ENCODE data around the gene PRKCE. TPM values are rescaled to one million over a fixed set of nuclear protein-coding genes. Genes with fewer than 3 reads are reported as not detected.

Gene PRKCE
- total and polyA plus RNA-seq, 2 of the 8 experiments (the other 6 are each of a cell fraction or from before 2014, with no cell fraction given) = 0.54 to 2.1 TPM

DNA sequence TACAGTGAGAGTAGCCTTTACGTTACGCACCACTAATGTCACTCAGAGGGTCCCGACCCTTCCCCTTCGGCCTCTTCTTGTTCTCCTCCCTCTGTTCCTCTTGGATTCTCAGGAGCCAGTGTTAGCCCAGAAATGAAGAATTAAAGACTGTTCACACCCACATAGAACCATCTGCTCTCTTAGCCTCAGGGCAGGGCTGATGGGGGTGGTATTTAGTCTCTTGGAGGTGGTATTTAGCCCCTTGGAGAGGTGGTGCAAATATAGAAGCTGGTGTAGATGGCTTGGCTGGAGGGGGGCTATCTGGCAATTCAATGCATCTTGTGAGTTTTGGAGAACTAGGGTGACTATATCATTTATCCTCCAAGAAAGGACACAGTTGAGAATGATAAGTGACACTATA is 286.5 kb downstream of the PRKCE start (continued):
- TF ChIP-seq SIN3A (conservative IDR thresholded peaks at IDR 0.05 in 1 of 2, IDR thresholded peaks at IDR 0.05 in 1 of 2; ENCODE audit: low read depth in 1 of 2, low read length in 2 of 2) = no peak
